Activated naive CD4-positive, alpha-beta T cell treated with anti-CD3 and anti-CD28 coated beads, Interleukin-2, amount 10 ng/mL, durations not matched to agents 7 days and 5 days (primary cell): ENCODE measurements around the gene IQCK.
A peak's percentile ranks its signal among the peaks of the same experiment; 100 is the strongest.

Source experiments
- CTCF ChIA-PET: fragments of 350-600 bp; sonication (Branson Sonifier 250); formaldehyde crosslinking; loops from one replicate; lab custom pipeline; 2021; ENCODE audit warnings: antibody characterized with exemption; lab: Charles Lee
- DNase-seq: peaks from one replicate; pipeline ENCODE4 v3.0.0-alpha.2; 2020
- H3K27ac Mint-ChIP-seq: one replicate; pipeline ENCODE4 v1.8.0; 2021; ENCODE audit warnings: mild to moderate bottlenecking, moderate library complexity, mixed read lengths
- H3K27me3 Mint-ChIP-seq: one replicate; pipeline ENCODE4 v1.8.0; 2021; ENCODE audit warnings: mild to moderate bottlenecking, mixed read lengths
- H3K36me3 Mint-ChIP-seq: one replicate; pipeline ENCODE4 v1.8.0; 2021; ENCODE audit warnings: mixed read lengths
- H3K4me1 Mint-ChIP-seq: one replicate; pipeline ENCODE4 v1.8.0; 2021; ENCODE audit warnings: mixed read lengths
- H3K4me3 Mint-ChIP-seq: one replicate; pipeline ENCODE4 v1.8.0; 2021; ENCODE audit warnings: mild to moderate bottlenecking, moderate library complexity, mixed read lengths
- H3K9me3 Mint-ChIP-seq: one replicate; pipeline ENCODE4 v1.8.0; 2021; ENCODE audit warnings: mixed read lengths

The IQCK gene

DNA sequence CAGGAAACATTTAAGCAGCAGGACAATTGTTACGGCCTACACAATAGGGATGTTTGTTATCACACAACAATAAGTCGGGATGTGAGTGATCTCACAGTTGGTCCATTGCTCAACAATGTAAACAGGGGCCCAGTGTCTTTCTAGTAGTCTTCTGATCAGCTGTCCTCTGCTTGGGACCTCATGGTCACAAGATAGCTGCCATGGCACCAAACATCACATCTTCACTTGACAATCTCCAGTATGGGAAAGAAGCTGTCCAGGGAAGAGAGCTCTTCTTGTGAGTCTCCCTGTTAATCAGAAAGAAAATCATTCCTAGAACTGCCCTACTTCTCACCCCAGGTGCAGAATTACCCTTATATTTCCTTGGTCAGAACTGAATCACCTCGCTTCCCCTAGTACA lies 172.8 kb downstream of the IQCK start:
- no peaks in the 10 kb centered on the region for H3K36me3 Mint-ChIP-seq
- CTCF ChIA-PET = interaction anchor here (1.8 kb wide), 1 partner anchor 17 kb away, joined by 5 read pairs; no protein-coding TSS in a partner anchor
- H3K9me3 Mint-ChIP-seq = no peaks in the 10 kb centered on the region
- H3K27ac Mint-ChIP-seq = no peak overlapping the region
- DNase-seq = no peak
- H3K4me3 Mint-ChIP-seq = no peak overlapping the region
- H3K27me3 Mint-ChIP-seq = peaks cover 9% of the 10 kb centered on the region
- peaks cover 7% of the 10 kb centered on the region for H3K4me1 Mint-ChIP-seq

DNA sequence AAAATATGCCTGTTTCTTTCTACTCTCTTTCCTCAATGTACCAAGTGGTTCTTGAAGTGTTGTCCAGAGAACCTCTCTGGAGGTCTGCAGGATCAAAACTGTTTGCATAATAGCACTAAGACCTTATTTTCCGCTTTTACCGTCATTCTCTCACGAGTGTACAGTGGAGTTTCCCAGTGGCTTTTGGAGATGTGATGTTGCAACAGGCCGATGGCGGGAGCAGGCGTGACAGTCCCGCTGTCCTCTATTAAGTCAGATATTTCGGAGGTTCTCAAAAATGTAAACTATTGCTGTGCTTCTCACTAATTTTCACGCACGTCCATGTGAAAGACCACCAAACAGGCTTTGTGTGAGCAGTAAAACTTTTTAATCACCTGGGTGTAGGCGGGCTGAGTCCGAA lies 174.8 kb downstream of the IQCK start:
- Mint-ChIP-seq H3K4me1 (no peaks in the 10 kb centered on the region), H3K9me3 (no peaks in the 10 kb centered on the region), H3K27me3 (peaks cover 4% of the 10 kb centered on the region), H3K36me3 (no peaks in the 10 kb centered on the region), H3K4me3 (no peak overlapping the region), H3K27ac (no peak overlapping the region)
- DNase-seq = no peak
- CTCF ChIA-PET = interaction anchor here (1.5 kb wide), 1 partner anchor 15 kb away, joined by 6 read pairs; no protein-coding TSS in a partner anchor

DNA sequence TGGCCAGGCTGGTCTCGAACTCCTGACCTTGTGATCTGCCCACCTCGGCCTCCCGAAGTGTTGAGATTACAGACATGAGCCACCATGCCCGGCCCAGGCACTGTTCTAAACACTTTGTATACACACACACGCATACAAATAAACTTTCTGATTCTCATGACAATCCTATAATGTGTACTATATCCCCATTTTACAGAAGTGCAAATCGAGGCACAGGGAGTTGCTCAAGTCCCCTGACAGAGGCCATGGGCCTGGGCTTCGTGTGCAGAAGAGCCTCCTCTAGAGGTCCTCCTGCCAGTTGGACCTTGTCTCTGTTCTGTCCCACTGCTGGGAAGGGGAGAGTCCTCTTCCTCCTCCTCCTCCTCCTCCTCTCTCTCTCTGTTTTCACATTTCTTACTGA lies 176.5 kb downstream of the IQCK start:
- no peaks in the 10 kb centered on the region for H3K9me3 Mint-ChIP-seq
- no peak for DNase-seq
- H3K36me3 Mint-ChIP-seq = no peaks in the 10 kb centered on the region
- no peak overlapping the region for H3K27ac Mint-ChIP-seq
- no peaks in the 10 kb centered on the region for H3K4me1 Mint-ChIP-seq
- H3K27me3 Mint-ChIP-seq = peaks cover 19% of the 10 kb centered on the region
- CTCF ChIA-PET = no interaction called here
- no peak overlapping the region for H3K4me3 Mint-ChIP-seq

DNA sequence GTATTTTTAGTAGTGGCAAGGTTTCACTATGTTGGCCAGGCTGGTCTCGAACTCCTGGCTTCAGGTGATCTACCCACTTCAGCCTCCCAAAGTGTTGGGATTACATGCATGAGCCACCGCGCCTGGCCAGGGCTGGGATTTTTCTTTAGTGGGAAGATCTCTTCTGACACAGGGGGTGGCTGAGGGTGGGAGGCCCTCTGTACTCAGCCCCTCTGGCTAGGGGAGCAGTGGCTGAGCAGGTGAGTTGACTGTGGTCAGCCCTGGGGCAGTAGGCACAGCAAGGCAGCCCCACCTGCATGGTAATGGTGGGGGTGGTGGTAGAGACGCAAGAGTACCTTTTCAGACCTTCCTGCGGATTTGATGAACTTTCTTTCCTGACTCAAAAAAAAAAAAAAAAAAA lies 178.9 kb downstream of the IQCK start:
- DNase-seq = no peak
- no peaks in the 10 kb centered on the region for H3K4me1 Mint-ChIP-seq
- CTCF ChIA-PET = no interaction called here
- H3K9me3 Mint-ChIP-seq = no peaks in the 10 kb centered on the region
- H3K4me3 Mint-ChIP-seq = no peak overlapping the region
- no peaks in the 10 kb centered on the region for H3K36me3 Mint-ChIP-seq
- H3K27me3 Mint-ChIP-seq = peaks cover 15% of the 10 kb centered on the region
- no peak overlapping the region for H3K27ac Mint-ChIP-seq

DNA sequence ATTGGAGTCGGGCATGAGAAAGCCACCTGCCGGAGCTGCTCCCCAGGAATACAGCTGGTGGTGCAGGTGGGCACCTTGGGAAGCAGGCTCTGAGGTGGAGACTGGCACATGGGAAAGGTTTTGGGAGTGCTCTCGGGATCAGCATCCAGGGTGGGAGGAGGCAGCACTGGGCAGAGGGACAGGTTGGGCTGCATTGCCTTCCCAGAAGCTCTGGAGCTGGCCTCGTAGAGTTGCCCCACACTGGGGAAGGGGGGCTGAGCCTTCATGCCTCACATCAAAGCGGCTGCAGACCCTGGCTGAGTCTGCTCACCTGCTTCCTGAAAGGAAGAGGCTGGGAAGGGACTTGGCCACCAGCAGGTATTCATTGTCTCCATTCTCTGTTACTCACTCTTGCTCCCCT lies 180.1 kb downstream of the IQCK start:
- H3K36me3 Mint-ChIP-seq = no peaks in the 10 kb centered on the region
- H3K4me3 Mint-ChIP-seq = no peak overlapping the region
- CTCF ChIA-PET = interaction anchor here (2.5 to 2.9 kb wide), 3 partner anchors 9 to 486 kb away, joined by 13 to 25 read pairs (median 18); no protein-coding TSS in a partner anchor
- no peaks in the 10 kb centered on the region for H3K9me3 Mint-ChIP-seq
- no peak for DNase-seq
- no peaks in the 10 kb centered on the region for H3K4me1 Mint-ChIP-seq
- H3K27ac Mint-ChIP-seq = no peak overlapping the region
- peaks cover 17% of the 10 kb centered on the region for H3K27me3 Mint-ChIP-seq

DNA sequence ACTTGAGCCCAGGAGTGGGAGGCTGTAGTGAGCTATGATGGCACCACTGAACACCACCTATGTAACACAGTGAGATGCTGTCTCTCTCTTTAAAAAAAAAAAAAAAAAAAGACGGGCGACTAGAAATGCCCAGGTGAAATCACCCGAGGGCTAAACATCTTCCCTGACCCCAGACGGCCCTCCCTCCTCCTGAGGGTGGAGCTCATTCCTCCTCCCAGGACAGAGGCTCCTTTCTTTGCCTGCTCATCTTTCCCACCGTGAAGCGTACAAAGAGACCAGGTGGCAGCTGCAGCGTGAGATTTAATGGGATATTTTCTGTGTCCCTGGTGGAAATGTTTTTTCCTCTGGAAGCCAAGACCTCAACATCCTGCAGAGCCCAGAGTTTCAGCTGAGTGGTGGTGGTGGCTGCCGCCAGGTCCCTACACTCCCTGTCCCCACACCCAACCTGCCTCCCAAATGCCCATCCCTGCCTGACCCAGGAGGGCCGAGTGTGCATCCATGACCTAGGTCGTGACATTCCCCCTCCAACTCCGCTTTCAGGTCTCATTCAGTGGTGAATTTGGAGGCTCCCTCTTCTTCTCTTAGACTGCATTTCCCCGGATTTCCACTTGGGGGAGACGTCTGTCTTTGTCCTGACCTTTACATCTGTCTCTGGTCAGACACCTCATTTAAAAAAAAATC lies 181.0 kb downstream of the IQCK start:
- Mint-ChIP-seq H3K4me1 (no peaks in the 10 kb centered on the region), H3K4me3 (no peak overlapping the region), H3K36me3 (no peaks in the 10 kb centered on the region), H3K27me3 (peaks cover 21% of the 10 kb centered on the region), H3K9me3 (no peaks in the 10 kb centered on the region), H3K27ac (no peak overlapping the region)
- CTCF ChIA-PET = interaction anchor here (0.7 to 2.9 kb wide), 12 partner anchors 8 to 485 kb away, joined by 3 to 25 read pairs (median 4); no protein-coding TSS in a partner anchor
- DNase-seq = peak; percentile 54

DNA sequence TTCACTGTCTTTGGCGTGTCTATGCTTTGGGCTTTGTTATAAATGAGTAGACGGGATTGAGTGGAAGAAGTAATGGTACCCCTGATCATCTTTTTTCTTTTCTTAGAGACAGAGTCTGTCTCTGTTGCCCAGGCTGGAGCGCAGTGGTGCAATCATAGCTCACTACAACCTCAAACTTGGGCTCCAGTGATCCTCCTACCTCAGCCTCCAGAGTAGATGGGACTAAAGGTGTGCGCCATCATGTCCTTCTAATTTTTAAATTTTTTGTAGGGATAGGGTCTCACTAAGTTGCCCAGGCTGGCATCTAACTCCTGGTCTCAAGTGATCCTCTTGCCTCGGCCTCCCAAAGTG lies 181.5 kb downstream of the IQCK start:
- CTCF ChIA-PET = interaction anchor here (1.1 to 2.9 kb wide), 10 partner anchors 8 to 485 kb away, joined by 3 to 25 read pairs (median 4); no protein-coding TSS in a partner anchor
- Mint-ChIP-seq H3K27ac (no peak overlapping the region), H3K36me3 (no peaks in the 10 kb centered on the region), H3K27me3 (peaks cover 21% of the 10 kb centered on the region), H3K4me3 (no peak overlapping the region), H3K4me1 (no peaks in the 10 kb centered on the region), H3K9me3 (no peaks in the 10 kb centered on the region)
- DNase-seq = no peak

DNA sequence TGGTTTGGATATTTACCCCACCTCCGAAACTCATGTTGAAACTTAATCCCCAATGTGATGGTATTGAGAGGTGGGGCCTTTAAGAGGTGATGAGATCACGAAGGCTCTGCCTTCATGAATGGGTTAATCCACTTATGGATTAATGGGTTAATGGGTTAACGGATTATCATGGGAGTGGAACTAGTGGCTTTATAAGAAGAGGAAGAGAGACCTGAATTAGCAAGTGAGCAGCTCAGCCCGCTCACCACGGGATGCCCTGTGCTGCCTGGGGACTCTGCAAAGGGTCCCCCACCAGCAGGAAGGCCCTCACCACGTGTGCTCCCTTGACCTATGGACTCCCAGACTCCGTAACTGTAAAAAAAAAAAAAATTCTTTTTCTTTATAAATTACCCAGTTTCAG lies 183.1 kb downstream of the IQCK start:
- CTCF ChIA-PET = interaction anchor here (2.1 kb wide), 1 partner anchor 344 kb away, joined by 4 read pairs; no protein-coding TSS in a partner anchor
- Mint-ChIP-seq H3K27me3 (peaks cover 25% of the 10 kb centered on the region), H3K27ac (no peak overlapping the region), H3K4me1 (no peaks in the 10 kb centered on the region), H3K9me3 (no peaks in the 10 kb centered on the region), H3K36me3 (no peaks in the 10 kb centered on the region), H3K4me3 (no peak overlapping the region)
- DNase-seq = no peak

DNA sequence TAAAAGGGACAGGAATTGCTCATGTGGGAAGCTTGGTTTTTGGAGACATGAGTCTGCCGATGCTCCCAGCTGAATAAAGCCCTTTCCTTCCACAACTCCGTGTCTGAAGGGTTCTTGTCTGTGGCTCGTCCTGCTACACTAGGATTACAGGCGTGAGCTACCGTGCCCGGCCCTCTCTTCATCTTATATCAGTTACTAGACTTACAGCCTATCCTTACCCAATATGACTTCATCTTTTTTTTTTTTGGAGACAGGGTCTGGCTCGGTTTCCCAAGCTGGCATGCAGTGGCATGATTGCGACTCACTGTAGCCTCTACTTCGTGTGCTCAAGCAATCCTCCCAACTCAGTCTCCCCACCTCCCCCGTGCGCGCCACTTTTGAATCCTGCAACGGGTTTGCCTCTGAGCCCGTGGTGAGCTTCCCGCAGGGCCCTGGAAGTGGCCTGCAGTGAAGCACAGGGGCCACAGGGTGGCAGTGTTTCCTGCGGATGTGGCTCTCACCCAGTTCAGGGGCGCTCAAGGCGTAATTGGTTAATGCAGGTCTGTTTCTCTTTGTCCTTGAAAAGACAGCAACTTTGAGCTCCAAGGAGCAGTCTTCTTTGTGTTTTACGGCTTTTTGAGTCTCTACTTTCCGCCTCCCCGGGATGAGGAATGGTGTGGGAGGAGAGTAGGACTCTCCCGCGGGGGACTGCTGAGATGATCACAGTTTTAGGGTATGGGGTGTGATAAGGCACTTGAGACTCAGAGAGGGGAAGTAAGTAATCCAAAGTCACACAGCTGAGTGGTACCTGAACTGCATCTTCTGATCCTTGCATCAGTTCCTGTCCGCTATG lies 189.3 kb downstream of the IQCK start:
- peaks cover 8% of the 10 kb centered on the region for H3K4me1 Mint-ChIP-seq
- peaks cover 37% of the 10 kb centered on the region for H3K27me3 Mint-ChIP-seq
- DNase-seq = peak; percentile 81
- CTCF ChIA-PET = interaction anchor here (0.6 to 5.3 kb wide), 23 partner anchors 9 to 487 kb away, joined by 3 to 73 read pairs (median 4); no protein-coding TSS in a partner anchor
- H3K27ac Mint-ChIP-seq = no peak overlapping the region
- no peaks in the 10 kb centered on the region for H3K9me3 Mint-ChIP-seq
- H3K36me3 Mint-ChIP-seq = no peaks in the 10 kb centered on the region
- H3K4me3 Mint-ChIP-seq = no peak overlapping the region
